NCI-H1092 treated with DMSO at 0.1 percent for 48 hours (cell line): Measurements from ENCODE around the gene FOXJ1.

ENCODE experiments used
- DNase-seq: peaks from one replicate; lab custom pipeline; 2025; lab: John Stamatoyannopoulos, UW

FOXJ1 gene

GRCh38 chr17:76123749-76124581 lies 17.1 kb downstream of the FOXJ1 start:
- no peak for DNase-seq

GRCh38 chr17:76123191-76123499 lies 17.9 kb downstream of the FOXJ1 start:
- DNase-seq = no peak

- no peak for DNase-seq
These were observed 18.4 kb downstream of the FOXJ1 start for GRCh38 chr17:76122431-76123190.

- DNase-seq = no peak
These were observed 19.1 kb downstream of the FOXJ1 start for GRCh38 chr17:76121932-76122430.

- no peak for DNase-seq
These were observed 20.4 kb downstream of the FOXJ1 start for GRCh38 chr17:76120658-76121008.

GRCh38 chr17:76119409-76120371 lies 21.4 kb downstream of the FOXJ1 start:
- no peak for DNase-seq

GRCh38 chr17:76115138-76115754 lies 25.8 kb downstream of the FOXJ1 start:
- DNase-seq = no peak

GRCh38 chr17:76111956-76112355 lies 29.1 kb downstream of the FOXJ1 start:
- no peak for DNase-seq

GRCh38 chr17:76107509-76107908 lies 33.5 kb downstream of the FOXJ1 start:
- no peak for DNase-seq

- no peak for DNase-seq
These were observed 34.3 kb downstream of the FOXJ1 start for GRCh38 chr17:76106703-76107102.

- no peak for DNase-seq
These were observed 36.2 kb downstream of the FOXJ1 start for GRCh38 chr17:76104896-76105231.

GRCh38 chr17:76104140-76104895 lies 36.7 kb downstream of the FOXJ1 start:
- no peak for DNase-seq

GRCh38 chr17:76103274-76104139 lies 37.5 kb downstream of the FOXJ1 start, which contains the start of gene EXOC7:
TSS of gene EXOC7 (minus strand) at chr17:76103787. CDS start at chr17:76103692, 95 bp downstream.
- DNase-seq = peak; percentile 94

- DNase-seq = no peak
These were observed 38.1 kb downstream of the FOXJ1 start for GRCh38 chr17:76102944-76103273.

GRCh38 chr17:76097716-76098295 lies 43.2 kb downstream of the FOXJ1 start:
- no peak for DNase-seq

- DNase-seq = no peak
These were observed 45.1 kb downstream of the FOXJ1 start for GRCh38 chr17:76095943-76096342.

- no peak for DNase-seq
These were observed 47.0 kb downstream of the FOXJ1 start for GRCh38 chr17:76094046-76094445.

GRCh38 chr17:76092526-76093413 lies 48.3 kb downstream of the FOXJ1 start:
- no peak for DNase-seq
